ENCODE data around the gene NTM.

Gene NTM

GRCh38 chr11:131609921-131610320 is 239.5 kb downstream of the NTM start:
- no peak for DNase-seq

- DNase-seq: no peak
These were observed 240.9 kb downstream of the NTM start for GRCh38 chr11:131611322-131611721.

- no peak for DNase-seq
These were observed 242.1 kb downstream of the NTM start for GRCh38 chr11:131612533-131612932.

GRCh38 chr11:131614631-131615030 is 244.2 kb downstream of the NTM start:
- no peak for DNase-seq

GRCh38 chr11:131615611-131616010 is 245.2 kb downstream of the NTM start:
- DNase-seq: no peak

GRCh38 chr11:131616481-131617140 is 246.2 kb downstream of the NTM start:
- no peak for DNase-seq

- no peak for DNase-seq
These were observed 247.8 kb downstream of the NTM start for GRCh38 chr11:131618201-131618600.

- DNase-seq: no peak
These were observed 251.8 kb downstream of the NTM start for GRCh38 chr11:131622193-131622592.

- no peak for DNase-seq
These were observed 254.1 kb downstream of the NTM start for GRCh38 chr11:131624531-131624930.

GRCh38 chr11:131626788-131627187 is 256.4 kb downstream of the NTM start:
- no peak for DNase-seq

GRCh38 chr11:131628739-131629138 is 258.3 kb downstream of the NTM start:
- DNase-seq: no peak

- no peak for DNase-seq
These were observed 259.6 kb downstream of the NTM start for GRCh38 chr11:131629925-131630540.

- DNase-seq: no peak
These were observed 262.6 kb downstream of the NTM start for GRCh38 chr11:131632971-131633370.

GRCh38 chr11:131633921-131634715 is 263.7 kb downstream of the NTM start:
- DNase-seq: no peak

- no peak for DNase-seq
These were observed 267.2 kb downstream of the NTM start for GRCh38 chr11:131637469-131638175.

- no peak for DNase-seq
These were observed 268.5 kb downstream of the NTM start for GRCh38 chr11:131638889-131639288.

- no peak for DNase-seq
These were observed 269.9 kb downstream of the NTM start for GRCh38 chr11:131640320-131640719.

- no peak for DNase-seq
These were observed 272.5 kb downstream of the NTM start for GRCh38 chr11:131642756-131643531.

GRCh38 chr11:131644204-131644795 is 273.9 kb downstream of the NTM start:
- DNase-seq: no peak

- no peak for DNase-seq
These were observed 274.8 kb downstream of the NTM start for GRCh38 chr11:131645237-131645636.

GRCh38 chr11:131649856-131650255 is 279.4 kb downstream of the NTM start:
- DNase-seq: no peak

- DNase-seq: no peak
These were observed 281.8 kb downstream of the NTM start for GRCh38 chr11:131652231-131652630.

All from NCI-H1436 treated with DMSO at 0.1 percent for 48 hours (cell line).